Endodermal cell (in vitro differentiated cells): Measurements from ENCODE around the gene APOBEC3H. TPM values are rescaled to one million over a fixed set of nuclear protein-coding genes. Genes with fewer than 3 reads are reported as not detected.

Experiments used
- DNase-seq: peaks from one replicate; pipeline ENCODE4 v3.0.0-alpha.2; 2017
- H3K27ac ChIP-seq: 2 replicates; pipeline ENCODE4 v1.5.1; 2013; ENCODE audit warnings: mild to moderate bottlenecking, low read depth, low read length, moderate library complexity
- H3K27me3 ChIP-seq: 2 replicates; pipeline ENCODE4 v1.6.1; 2013; ENCODE audit warnings: mild to moderate bottlenecking, low read length, moderate library complexity; ENCODE audit not compliant: insufficient read depth, control insufficient read depth, poor library complexity, severe bottlenecking
- H3K36me3 ChIP-seq: 2 replicates; pipeline ENCODE4 v1.7.0; 2013; ENCODE audit warnings: mild to moderate bottlenecking, low read length, moderate library complexity; ENCODE audit not compliant: control insufficient read depth, insufficient read depth
- H3K4me1 ChIP-seq: one replicate; pipeline ENCODE4 v1.7.0; 2013; ENCODE audit warnings: low read length; ENCODE audit not compliant: control insufficient read depth, insufficient read depth
- H3K4me3 ChIP-seq: 2 replicates; pipeline ENCODE4 v1.5.1; 2013; ENCODE audit warnings: mild to moderate bottlenecking, low read length, moderate library complexity
- H3K9ac ChIP-seq: 2 replicates; pipeline ENCODE4 v1.6.1; 2013; ENCODE audit warnings: mild to moderate bottlenecking, low read length, moderate library complexity; ENCODE audit not compliant: poor library complexity, severe bottlenecking; ENCODE audit errors: extremely low read depth
- H3K9me3 ChIP-seq: 2 replicates; pipeline ENCODE4 v1.6.1; 2013; ENCODE audit warnings: mild to moderate bottlenecking, low read length, moderate library complexity; ENCODE audit not compliant: control insufficient read depth
- H3K27ac Mint-ChIP-seq: 2 replicates; pipeline ENCODE4 v1.8.0; 2020; ENCODE audit warnings: mixed read lengths
- H3K27me3 Mint-ChIP-seq: 2 replicates; pipeline ENCODE4 v1.8.0; 2021; ENCODE audit warnings: mild to moderate bottlenecking, mixed read lengths; ENCODE audit not compliant: insufficient read depth
- H3K36me3 Mint-ChIP-seq: 2 replicates; pipeline ENCODE4 v1.8.0; 2020; ENCODE audit warnings: low read depth, mixed read lengths
- H3K4me1 Mint-ChIP-seq: 2 replicates; pipeline ENCODE4 v1.8.0; 2020; ENCODE audit warnings: mixed read lengths
- H3K4me3 Mint-ChIP-seq: 2 replicates; pipeline ENCODE4 v1.8.0; 2020; ENCODE audit warnings: mild to moderate bottlenecking, moderate library complexity, mixed read lengths
- H3K9me3 Mint-ChIP-seq: 2 replicates; pipeline ENCODE4 v1.8.0; 2020; ENCODE audit warnings: mild to moderate bottlenecking, mixed read lengths
- WGBS, 2 experiments: methylation state at CpG; one replicate each; pipeline versions ENCODE4 v1.1.5 to v1.1.7; 2013; ENCODE audit warnings: missing lambda C conversion rate in 2 of 2, mixed read lengths in 1 of 2; ENCODE audit not compliant: insufficient coverage in 1 of 2, insufficient read length in 1 of 2; 5-methylcytosine and 5-hydroxymethylcytosine counted together
- total RNA-seq, 2 donors: library from RNA; stranded (reverse); fragmentation: NEBNext Ultra II Directional in 1 of 2; extraction: Animal tissue kit (Norgen Biotek cat#: 25700) in 1 of 2; gene quantifications; 2 replicates in 1 of 2; 3 replicates in 1 of 2; pipeline ENCODE4 v1.2.1, GENCODE V29; 2021
- TF ChIP-seq, protein P1 (sequence below): fragments of 200-600 bp; sonication (generic); conservative IDR thresholded peaks from 2 replicates; pipeline ENCODE4 v1.5.0; 2021; ENCODE audit warnings: antibody characterized with exemption, mild to moderate bottlenecking

Gene APOBEC3H
- total RNA-seq, 2 donors from 2014 or later: not detected

DNA sequence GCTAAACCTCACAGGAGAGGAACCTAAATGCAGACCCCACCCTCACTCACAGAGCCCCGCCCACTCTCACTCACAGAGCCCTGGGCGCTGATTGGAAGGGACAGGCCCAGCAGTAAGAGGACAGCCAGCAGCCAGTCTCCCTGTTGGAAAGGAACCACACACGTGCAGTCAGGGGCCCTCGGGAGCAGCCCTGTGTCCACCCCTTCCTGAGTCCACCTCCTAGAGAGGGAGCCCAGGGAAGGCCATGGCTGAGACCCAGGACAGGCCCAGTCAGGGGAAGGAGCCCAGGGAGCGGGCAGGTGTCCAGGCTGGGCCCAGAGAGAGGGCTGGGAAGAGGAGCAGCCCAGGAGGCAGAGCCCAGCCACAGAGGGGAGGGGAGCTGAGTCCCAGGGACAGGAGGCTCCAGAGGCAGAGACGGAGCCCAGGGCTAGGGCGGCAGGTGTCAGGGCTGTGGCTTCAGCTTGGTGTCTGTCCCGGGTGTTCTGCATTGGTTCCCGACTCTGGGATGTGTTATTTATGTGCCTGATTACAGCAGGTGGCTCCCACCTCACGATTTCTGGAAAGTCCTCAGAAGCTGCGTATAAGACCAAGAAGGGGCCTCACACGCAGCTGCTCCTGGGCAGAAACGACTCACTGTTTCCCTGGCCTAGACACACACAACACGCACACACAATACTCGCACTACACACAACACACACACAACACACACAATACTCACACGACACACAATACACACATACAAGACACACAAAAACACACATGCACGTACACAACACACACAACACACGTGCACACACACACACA lies 9.0 kb upstream of the APOBEC3H start:
- Mint-ChIP-seq H3K27me3 (peaks cover 5% of the 10 kb centered on the region), H3K36me3 (peaks cover 2% of the 10 kb centered on the region), H3K4me3 (no peak overlapping the region), H3K9me3 (no peaks in the 10 kb centered on the region), H3K4me1 (peaks cover 11% of the 10 kb centered on the region), H3K27ac (no peak overlapping the region)
- H3K4me1 ChIP-seq: peaks cover 10% of the 10 kb centered on the region
- TF ChIP-seq, protein P1, sequence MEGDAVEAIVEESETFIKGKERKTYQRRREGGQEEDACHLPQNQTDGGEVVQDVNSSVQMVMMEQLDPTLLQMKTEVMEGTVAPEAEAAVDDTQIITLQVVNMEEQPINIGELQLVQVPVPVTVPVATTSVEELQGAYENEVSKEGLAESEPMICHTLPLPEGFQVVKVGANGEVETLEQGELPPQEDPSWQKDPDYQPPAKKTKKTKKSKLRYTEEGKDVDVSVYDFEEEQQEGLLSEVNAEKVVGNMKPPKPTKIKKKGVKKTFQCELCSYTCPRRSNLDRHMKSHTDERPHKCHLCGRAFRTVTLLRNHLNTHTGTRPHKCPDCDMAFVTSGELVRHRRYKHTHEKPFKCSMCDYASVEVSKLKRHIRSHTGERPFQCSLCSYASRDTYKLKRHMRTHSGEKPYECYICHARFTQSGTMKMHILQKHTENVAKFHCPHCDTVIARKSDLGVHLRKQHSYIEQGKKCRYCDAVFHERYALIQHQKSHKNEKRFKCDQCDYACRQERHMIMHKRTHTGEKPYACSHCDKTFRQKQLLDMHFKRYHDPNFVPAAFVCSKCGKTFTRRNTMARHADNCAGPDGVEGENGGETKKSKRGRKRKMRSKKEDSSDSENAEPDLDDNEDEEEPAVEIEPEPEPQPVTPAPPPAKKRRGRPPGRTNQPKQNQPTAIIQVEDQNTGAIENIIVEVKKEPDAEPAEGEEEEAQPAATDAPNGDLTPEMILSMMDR: no peak
- H3K27me3 ChIP-seq: no peaks in the 10 kb centered on the region
- H3K36me3 ChIP-seq: no peaks in the 10 kb centered on the region
- peak; percentile 84 for DNase-seq
- H3K9ac ChIP-seq: no peak overlapping the region
- H3K9me3 ChIP-seq: no peaks in the 10 kb centered on the region
- 68 to 88% methylated on average over 6 to 18 of the region's 18 CpGs for WGBS, 2 experiments
- peak overlapping the region; percentile 49 for H3K27ac ChIP-seq
- H3K4me3 ChIP-seq: no peak overlapping the region

DNA sequence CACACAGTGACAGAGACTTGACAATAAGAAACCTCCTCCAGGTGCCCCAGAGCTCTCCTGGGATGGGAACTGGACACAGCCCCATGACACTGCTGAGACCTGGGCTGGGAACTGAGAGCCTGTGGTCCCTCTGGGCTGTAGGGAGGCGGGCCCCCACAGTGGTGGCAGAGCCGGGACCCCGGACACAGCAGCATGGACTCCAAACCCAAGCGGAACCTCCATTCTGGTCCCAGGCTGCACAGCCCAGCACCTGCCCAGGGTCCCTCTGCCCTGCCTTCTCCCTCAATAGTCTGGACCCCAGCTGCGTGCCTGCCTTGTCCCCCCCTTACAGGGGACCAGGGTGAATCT lies 8.4 kb upstream of the APOBEC3H start:
- Mint-ChIP-seq H3K4me3 (no peak overlapping the region), H3K27ac (no peak overlapping the region), H3K4me1 (peaks cover 11% of the 10 kb centered on the region), H3K9me3 (no peaks in the 10 kb centered on the region), H3K36me3 (peaks cover 2% of the 10 kb centered on the region), H3K27me3 (peaks cover 5% of the 10 kb centered on the region)
- H3K9ac ChIP-seq: no peak overlapping the region
- H3K27me3 ChIP-seq: no peaks in the 10 kb centered on the region
- peaks cover 10% of the 10 kb centered on the region for H3K4me1 ChIP-seq
- TF ChIP-seq, protein P1: no peak
- DNase-seq: no peak
- no peak overlapping the region for H3K27ac ChIP-seq
- no peak overlapping the region for H3K4me3 ChIP-seq
- H3K36me3 ChIP-seq: no peaks in the 10 kb centered on the region
- 92 to 100% methylated on average over 4 to 5 of the region's 5 CpGs for WGBS, 2 experiments
- no peaks in the 10 kb centered on the region for H3K9me3 ChIP-seq

DNA sequence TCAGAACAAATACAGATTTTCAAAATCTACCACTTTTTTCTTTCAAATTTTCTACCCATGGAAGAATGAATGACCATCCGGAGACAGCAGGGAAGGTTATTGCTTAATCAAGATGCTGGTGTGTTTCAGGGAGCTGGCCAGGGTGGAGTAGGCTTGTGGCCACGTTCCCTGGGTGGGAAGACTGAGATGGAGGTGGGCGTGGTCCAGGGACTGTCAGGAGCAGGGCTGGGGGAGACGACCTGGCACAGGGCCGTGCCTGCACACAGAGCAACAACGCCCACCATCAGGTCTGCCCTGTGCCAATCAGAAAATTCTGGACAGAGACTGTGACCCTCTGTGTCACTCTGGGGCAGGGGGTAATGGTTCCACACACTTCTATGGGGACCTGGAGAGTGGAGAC lies 7.1 kb upstream of the APOBEC3H start:
- H3K9ac ChIP-seq: no peak overlapping the region
- 89 to 97% methylated on average over 3 to 6 of the region's 6 CpGs for WGBS, 2 experiments
- TF ChIP-seq, protein P1: no peak
- no peak overlapping the region for H3K4me3 ChIP-seq
- no peaks in the 10 kb centered on the region for H3K9me3 ChIP-seq
- DNase-seq: no peak
- H3K27me3 ChIP-seq: no peaks in the 10 kb centered on the region
- H3K4me3 Mint-ChIP-seq: no peak overlapping the region
- peaks cover 13% of the 10 kb centered on the region for H3K4me1 Mint-ChIP-seq
- no peak overlapping the region for H3K27ac Mint-ChIP-seq
- H3K36me3 Mint-ChIP-seq: peaks cover 2% of the 10 kb centered on the region
- peaks cover 5% of the 10 kb centered on the region for H3K27me3 Mint-ChIP-seq
- no peaks in the 10 kb centered on the region for H3K9me3 Mint-ChIP-seq
- peaks cover 10% of the 10 kb centered on the region for H3K4me1 ChIP-seq
- H3K27ac ChIP-seq: no peak overlapping the region
- no peaks in the 10 kb centered on the region for H3K36me3 ChIP-seq
